HepG2 (cell line): Measurements from ENCODE around the gene CLASRP. TPM values are rescaled to one million over a fixed set of nuclear protein-coding genes. Genes with fewer than 3 reads are reported as not detected.
A peak's percentile ranks its signal among the peaks of the same experiment; 100 is the strongest.

Source experiments
- CAMTA2 ChIP-seq: sonication (generic); formaldehyde crosslinking; IDR thresholded peaks from 2 replicates; pipeline ENCODE4 v1.4.0; 2020; ENCODE audit warnings: mild to moderate bottlenecking, missing genetic modification reagents, borderline replicate concordance
- FOXK1 ChIP-seq: sonication (generic); formaldehyde crosslinking; IDR thresholded peaks from 2 replicates; pipeline ENCODE4 v1.4.0; 2020; ENCODE audit warnings: low read depth, missing genetic modification reagents, borderline replicate concordance
- KDM5A ChIP-seq: fragments of 200-600 bp; sonication (generic); IDR thresholded peaks from 2 replicates; pipeline ENCODE4 v1.7.0; 2018; ENCODE audit warnings: antibody characterized with exemption, mild to moderate bottlenecking, low read length, borderline replicate concordance
- MED13 ChIP-seq: sonication (generic); formaldehyde crosslinking; IDR thresholded peaks from 2 replicates; pipeline ENCODE4 v1.5.0; 2020; ENCODE audit warnings: missing genetic modification reagents
- SMAD3 ChIP-seq: sonication (generic); formaldehyde crosslinking; IDR thresholded peaks from 2 replicates; pipeline ENCODE4 v1.4.0; 2020; ENCODE audit warnings: missing genetic modification reagents
- ZNF160 ChIP-seq: sonication (generic); formaldehyde crosslinking; IDR thresholded peaks from 2 replicates; pipeline ENCODE4 v1.8.0; 2022; ENCODE audit warnings: mild to moderate bottlenecking, inconsistent platforms, missing genetic modification reagents
- ZNF232 ChIP-seq: sonication (generic); formaldehyde crosslinking; IDR thresholded peaks from 2 replicates; pipeline ENCODE4 v1.4.0; 2020; ENCODE audit warnings: missing genetic modification reagents, borderline replicate concordance
- ZNF317 ChIP-seq: sonication (generic); formaldehyde crosslinking; IDR thresholded peaks from 2 replicates; pipeline ENCODE4 v1.5.0; 2020; ENCODE audit warnings: mild to moderate bottlenecking, missing genetic modification reagents
- ZNF879 ChIP-seq: sonication (generic); formaldehyde crosslinking; IDR thresholded peaks from 2 replicates; pipeline ENCODE4 v1.8.1; 2023; ENCODE audit warnings: missing genetic modification reagents
- polyA plus RNA-seq, 8 experiments: library from polyadenylated mRNA; depleted of rRNA in 3 of 8; stranded (reverse) in 7 of 8; unstranded in 1 of 8; fragments of >200 nt; fragmentation: Illumina TruSeq in 4 of 8; extraction: Trizol in 4 of 8; gene quantifications; 2 replicates each; pipeline versions ENCODE4 v1.2.1 to v1.2.3, GENCODE V29; 2011 to 2016; ENCODE audit warnings: low read depth in 4 of 8, missing spikeins in 1 of 8, mixed read lengths in 1 of 8; ENCODE audit not compliant: insufficient read depth in 1 of 8
- total RNA-seq, 5 experiments: library from RNA; depleted of rRNA; stranded (reverse); fragments of >200 nt; fragmentation: Illumina TruSeq; extraction: Trizol; gene quantifications; 2 replicates each; pipeline ENCODE4 v1.2.3, GENCODE V29; 2016; ENCODE audit warnings: low read depth in 1 of 5
- TF ChIP-seq, protein P1 (sequence below): sonication (generic); formaldehyde crosslinking; IDR thresholded peaks from 2 replicates; pipeline ENCODE4 v1.5.1; 2020; ENCODE audit warnings: mild to moderate bottlenecking, missing genetic modification reagents, moderate library complexity
- TF ChIP-seq, protein P2 (sequence below): sonication (generic); formaldehyde crosslinking; IDR thresholded peaks from 2 replicates; pipeline ENCODE4 v1.4.0; 2020; ENCODE audit warnings: missing genetic modification reagents
- TF ChIP-seq, protein P3 (sequence below): IDR thresholded peaks from 2 replicates; pipeline ENCODE4 v1.6.1; 2016; ENCODE audit warnings: missing genetic modification reagents, missing compliant biosample characterization
- TF ChIP-seq, protein P4 (sequence below): sonication (generic); formaldehyde crosslinking; IDR thresholded peaks from 2 replicates; pipeline ENCODE4 v1.5.1; 2020; ENCODE audit warnings: mild to moderate bottlenecking, missing genetic modification reagents

Gene CLASRP
- total and polyA plus RNA-seq, 2 of the 13 experiments (the other 11 are each of a cell fraction or from before 2014, with no cell fraction given), result 32.0 to 51.4 TPM

DNA sequence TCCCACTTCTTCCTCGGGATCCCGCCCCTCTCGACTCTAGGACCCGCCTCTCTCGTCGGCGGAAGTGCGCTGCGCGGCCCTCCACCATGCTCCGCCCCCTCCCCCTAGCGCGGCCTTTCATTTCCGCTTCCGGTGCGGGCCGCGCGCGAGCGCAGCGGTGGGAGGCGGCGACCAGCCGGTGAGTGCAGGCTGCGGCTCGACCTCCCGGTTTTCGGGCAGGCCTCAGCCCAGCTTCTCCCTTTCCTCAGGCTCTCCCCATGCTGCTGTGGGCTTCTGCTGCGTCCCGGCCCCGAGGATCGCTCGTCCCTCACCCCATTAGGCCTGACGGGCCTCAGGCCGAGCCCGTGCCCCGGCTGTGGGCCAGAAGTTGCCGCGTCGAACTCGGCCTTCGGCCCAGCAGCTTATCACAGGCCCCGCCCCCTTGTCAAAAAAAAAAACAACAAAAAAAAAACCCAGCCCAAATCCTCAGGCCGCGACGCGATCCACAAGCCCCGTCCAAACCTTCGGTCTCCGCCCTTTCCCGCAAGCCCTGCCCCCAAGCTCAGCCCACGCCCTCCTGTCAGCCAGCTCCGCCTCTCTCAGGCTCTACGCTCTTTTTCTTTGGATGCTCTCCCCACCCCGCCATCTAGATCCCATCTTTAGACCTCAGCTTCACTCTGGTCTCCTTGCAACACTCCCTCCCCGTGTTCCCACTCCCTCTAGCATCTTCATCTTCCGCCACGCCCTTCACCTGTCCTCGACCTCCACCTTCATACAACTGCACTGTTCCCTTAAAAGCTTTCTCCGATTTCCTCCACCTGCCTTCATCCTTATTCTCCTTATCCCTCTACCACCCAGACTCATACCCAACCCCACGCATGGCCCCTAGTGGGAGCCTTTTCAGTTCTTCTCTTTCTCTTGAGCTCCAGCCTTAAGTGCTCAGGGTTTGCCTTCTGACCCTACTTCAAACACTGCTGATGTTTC, at the start of gene CLASRP (continued):
- TF ChIP-seq, protein P1, sequence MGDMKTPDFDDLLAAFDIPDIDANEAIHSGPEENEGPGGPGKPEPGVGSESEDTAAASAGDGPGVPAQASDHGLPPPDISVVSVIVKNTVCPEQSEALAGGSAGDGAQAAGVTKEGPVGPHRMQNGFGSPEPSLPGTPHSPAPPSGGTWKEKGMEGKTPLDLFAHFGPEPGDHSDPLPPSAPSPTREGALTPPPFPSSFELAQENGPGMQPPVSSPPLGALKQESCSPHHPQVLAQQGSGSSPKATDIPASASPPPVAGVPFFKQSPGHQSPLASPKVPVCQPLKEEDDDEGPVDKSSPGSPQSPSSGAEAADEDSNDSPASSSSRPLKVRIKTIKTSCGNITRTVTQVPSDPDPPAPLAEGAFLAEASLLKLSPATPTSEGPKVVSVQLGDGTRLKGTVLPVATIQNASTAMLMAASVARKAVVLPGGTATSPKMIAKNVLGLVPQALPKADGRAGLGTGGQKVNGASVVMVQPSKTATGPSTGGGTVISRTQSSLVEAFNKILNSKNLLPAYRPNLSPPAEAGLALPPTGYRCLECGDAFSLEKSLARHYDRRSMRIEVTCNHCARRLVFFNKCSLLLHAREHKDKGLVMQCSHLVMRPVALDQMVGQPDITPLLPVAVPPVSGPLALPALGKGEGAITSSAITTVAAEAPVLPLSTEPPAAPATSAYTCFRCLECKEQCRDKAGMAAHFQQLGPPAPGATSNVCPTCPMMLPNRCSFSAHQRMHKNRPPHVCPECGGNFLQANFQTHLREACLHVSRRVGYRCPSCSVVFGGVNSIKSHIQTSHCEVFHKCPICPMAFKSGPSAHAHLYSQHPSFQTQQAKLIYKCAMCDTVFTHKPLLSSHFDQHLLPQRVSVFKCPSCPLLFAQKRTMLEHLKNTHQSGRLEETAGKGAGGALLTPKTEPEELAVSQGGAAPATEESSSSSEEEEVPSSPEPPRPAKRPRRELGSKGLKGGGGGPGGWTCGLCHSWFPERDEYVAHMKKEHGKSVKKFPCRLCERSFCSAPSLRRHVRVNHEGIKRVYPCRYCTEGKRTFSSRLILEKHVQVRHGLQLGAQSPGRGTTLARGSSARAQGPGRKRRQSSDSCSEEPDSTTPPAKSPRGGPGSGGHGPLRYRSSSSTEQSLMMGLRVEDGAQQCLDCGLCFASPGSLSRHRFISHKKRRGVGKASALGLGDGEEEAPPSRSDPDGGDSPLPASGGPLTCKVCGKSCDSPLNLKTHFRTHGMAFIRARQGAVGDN (CRISPR knock-in tag), result peak; percentile 84
- TF ChIP-seq, protein P2, sequence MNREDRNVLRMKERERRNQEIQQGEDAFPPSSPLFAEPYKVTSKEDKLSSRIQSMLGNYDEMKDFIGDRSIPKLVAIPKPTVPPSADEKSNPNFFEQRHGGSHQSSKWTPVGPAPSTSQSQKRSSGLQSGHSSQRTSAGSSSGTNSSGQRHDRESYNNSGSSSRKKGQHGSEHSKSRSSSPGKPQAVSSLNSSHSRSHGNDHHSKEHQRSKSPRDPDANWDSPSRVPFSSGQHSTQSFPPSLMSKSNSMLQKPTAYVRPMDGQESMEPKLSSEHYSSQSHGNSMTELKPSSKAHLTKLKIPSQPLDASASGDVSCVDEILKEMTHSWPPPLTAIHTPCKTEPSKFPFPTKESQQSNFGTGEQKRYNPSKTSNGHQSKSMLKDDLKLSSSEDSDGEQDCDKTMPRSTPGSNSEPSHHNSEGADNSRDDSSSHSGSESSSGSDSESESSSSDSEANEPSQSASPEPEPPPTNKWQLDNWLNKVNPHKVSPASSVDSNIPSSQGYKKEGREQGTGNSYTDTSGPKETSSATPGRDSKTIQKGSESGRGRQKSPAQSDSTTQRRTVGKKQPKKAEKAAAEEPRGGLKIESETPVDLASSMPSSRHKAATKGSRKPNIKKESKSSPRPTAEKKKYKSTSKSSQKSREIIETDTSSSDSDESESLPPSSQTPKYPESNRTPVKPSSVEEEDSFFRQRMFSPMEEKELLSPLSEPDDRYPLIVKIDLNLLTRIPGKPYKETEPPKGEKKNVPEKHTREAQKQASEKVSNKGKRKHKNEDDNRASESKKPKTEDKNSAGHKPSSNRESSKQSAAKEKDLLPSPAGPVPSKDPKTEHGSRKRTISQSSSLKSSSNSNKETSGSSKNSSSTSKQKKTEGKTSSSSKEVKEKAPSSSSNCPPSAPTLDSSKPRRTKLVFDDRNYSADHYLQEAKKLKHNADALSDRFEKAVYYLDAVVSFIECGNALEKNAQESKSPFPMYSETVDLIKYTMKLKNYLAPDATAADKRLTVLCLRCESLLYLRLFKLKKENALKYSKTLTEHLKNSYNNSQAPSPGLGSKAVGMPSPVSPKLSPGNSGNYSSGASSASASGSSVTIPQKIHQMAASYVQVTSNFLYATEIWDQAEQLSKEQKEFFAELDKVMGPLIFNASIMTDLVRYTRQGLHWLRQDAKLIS, result no peak
- TF ChIP-seq ZNF879 (no peak), ZNF160 (peak; percentile 63; the same call in 1 of the 2 replicates), KDM5A (peak; percentile 86), ZNF232 (CRISPR knock-in tag) (peak; percentile 79; the same call in 1 of the 2 replicates), FOXK1 (CRISPR knock-in tag) (peak; percentile 48), MED13 (CRISPR knock-in tag) (peak; percentile 80; the same call in 1 of the 2 replicates), ZNF317 (CRISPR knock-in tag) (peak; percentile 82), CAMTA2 (0 out of 2 replicates have a peak, but pooled peaks have one; percentile 43), SMAD3 (no peak)
- TF ChIP-seq, protein P3, sequence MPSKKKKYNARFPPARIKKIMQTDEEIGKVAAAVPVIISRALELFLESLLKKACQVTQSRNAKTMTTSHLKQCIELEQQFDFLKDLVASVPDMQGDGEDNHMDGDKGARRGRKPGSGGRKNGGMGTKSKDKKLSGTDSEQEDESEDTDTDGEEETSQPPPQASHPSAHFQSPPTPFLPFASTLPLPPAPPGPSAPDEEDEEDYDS (CRISPR knock-in tag), result peak; percentile 72
- TF ChIP-seq, protein P4, sequence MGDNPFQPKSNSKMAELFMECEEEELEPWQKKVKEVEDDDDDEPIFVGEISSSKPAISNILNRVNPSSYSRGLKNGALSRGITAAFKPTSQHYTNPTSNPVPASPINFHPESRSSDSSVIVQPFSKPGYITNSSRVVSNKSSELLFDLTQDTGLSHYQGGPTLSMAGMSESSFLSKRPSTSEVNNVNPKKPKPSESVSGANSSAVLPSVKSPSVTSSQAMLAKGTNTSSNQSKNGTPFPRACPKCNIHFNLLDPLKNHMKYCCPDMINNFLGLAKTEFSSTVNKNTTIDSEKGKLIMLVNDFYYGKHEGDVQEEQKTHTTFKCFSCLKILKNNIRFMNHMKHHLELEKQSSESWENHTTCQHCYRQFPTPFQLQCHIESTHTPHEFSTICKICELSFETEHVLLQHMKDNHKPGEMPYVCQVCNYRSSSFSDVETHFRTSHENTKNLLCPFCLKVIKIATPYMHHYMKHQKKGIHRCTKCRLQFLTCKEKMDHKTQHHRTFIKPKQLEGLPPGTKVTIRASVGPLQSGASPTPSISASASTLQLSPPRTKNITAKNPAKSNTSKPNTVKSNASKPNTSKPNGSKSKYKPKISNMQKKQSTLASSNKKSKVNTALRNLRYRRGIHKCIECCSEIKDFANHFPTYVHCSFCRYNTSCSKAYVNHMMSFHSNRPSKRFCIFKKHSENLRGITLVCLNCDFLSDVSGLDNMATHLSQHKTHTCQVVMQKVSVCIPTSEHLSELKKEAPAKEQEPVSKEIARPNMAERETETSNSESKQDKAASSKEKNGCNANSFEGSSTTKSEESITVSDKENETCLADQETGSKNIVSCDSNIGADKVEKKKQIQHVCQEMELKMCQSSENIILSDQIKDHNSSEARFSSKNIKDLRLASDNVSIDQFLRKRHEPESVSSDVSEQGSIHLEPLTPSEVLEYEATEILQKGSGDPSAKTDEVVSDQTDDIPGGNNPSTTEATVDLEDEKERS (CRISPR knock-in tag), result 0 out of 2 replicates have a peak, but pooled peaks have one; percentile 21
